ENCODE results near the gene TMEFF2. TPM values are rescaled to one million over a fixed set of nuclear protein-coding genes. Genes with fewer than 3 reads are reported as not detected.

Gene TMEFF2
- total and polyA plus RNA-seq, 2 experiments from 2014 or later, result 1.7 to 2.2 TPM

DNA sequence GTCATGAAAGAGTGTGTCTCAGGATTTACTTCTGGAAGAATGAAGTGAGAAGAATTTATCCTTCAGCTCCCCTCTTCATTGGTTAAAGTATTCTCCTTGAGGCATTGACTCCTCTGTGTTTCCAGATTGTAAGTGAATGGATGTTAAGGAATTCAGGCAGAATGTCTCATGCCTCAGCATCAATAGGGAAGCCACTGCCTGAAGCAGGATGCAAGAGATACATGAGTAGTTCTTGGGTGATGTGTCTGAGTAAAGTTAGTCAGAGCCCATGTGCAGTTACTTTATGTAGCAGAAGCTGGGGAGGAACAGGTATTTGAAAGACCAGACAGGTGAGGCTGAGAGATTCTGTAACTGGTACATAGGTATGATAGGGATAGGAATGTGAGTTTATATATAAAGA, 34.0 kb upstream of the TMEFF2 start:
- TF ChIP-seq JUNB (IDR thresholded peaks at IDR 0.05; ENCODE audit: unreplicated experiment) (no peak), POLR2AphosphoS5 (IDR thresholded peaks at IDR 0.05; ENCODE audit: low read depth) (no peak), NANOG (IDR thresholded peaks at IDR 0.05; ENCODE audit: borderline replicate concordance) (no peak), EZH2 (IDR thresholded peaks at IDR 0.05; ENCODE audit: low read depth, unreplicated experiment) (no peak), CREB1 (CRISPR knock-in tag; IDR thresholded peaks at IDR 0.05; ENCODE audit: low read depth) (no peak)
- H4K20me1 ChIP-seq (replicated peaks; ENCODE audit: insufficient read depth), result no peaks in the 10 kb centered on the region
- no peaks in the 10 kb centered on the region for H3F3A ChIP-seq (replicated peaks; ENCODE audit: low read depth)
- no peaks in the 10 kb centered on the region for H3K27me3 ChIP-seq (ENCODE audit: insufficient read depth)
- ATAC-seq, result no peak
- no peak overlapping the region for H3K4me2 ChIP-seq
- H3K27ac ChIP-seq (ENCODE audit: low read depth), result no peak overlapping the region
- H3K79me2 ChIP-seq (replicated peaks; ENCODE audit: insufficient read depth), result no peaks in the 10 kb centered on the region
- Mint-ChIP-seq H3K4me3 (no peak overlapping the region), H3K4me1 (no peaks in the 10 kb centered on the region), H3K36me3 (ENCODE audit: low read depth) (no peaks in the 10 kb centered on the region), H3K27me3 (ENCODE audit: insufficient read depth, low read depth, poor library complexity) (no peaks in the 10 kb centered on the region), H3K27ac (no peak overlapping the region), H3K9me3 (no peaks in the 10 kb centered on the region)
- peak; percentile 13 for DNase-seq (ENCODE audit: low spot score)
- H3K4me3 ChIP-seq, result no peak overlapping the region
- no peaks in the 10 kb centered on the region for H3K36me3 ChIP-seq (ENCODE audit: insufficient read depth)
- H3K9me2 ChIP-seq (ENCODE audit: insufficient read depth), result no peaks in the 10 kb centered on the region
- peak overlapping the region; percentile 4; the same call in 1 of the 2 replicates for H2AFZ ChIP-seq
- H3K4me1 ChIP-seq (ENCODE audit: insufficient read depth), result no peaks in the 10 kb centered on the region

- no peaks in the 10 kb centered on the region for H3K36me3 Mint-ChIP-seq (ENCODE audit: low read depth)
- no peaks in the 10 kb centered on the region for H3K79me2 ChIP-seq (replicated peaks; ENCODE audit: insufficient read depth)
- no peak overlapping the region for H3K27ac Mint-ChIP-seq
- no peak for DNase-seq (ENCODE audit: low spot score)
- H3K4me1 Mint-ChIP-seq, result no peaks in the 10 kb centered on the region; the same call in 2 of the 3 replicates
- H3K4me2 ChIP-seq, result no peak overlapping the region
- H3K4me1 ChIP-seq (ENCODE audit: insufficient read depth), result no peaks in the 10 kb centered on the region
- H3K27me3 ChIP-seq (ENCODE audit: insufficient read depth), result no peaks in the 10 kb centered on the region
- no peaks in the 10 kb centered on the region for H4K20me1 ChIP-seq (replicated peaks; ENCODE audit: insufficient read depth)
- H3K4me3 Mint-ChIP-seq, result no peak overlapping the region
- no peaks in the 10 kb centered on the region for H3F3A ChIP-seq (replicated peaks; ENCODE audit: low read depth)
- no peak overlapping the region for H2AFZ ChIP-seq
- H3K27me3 Mint-ChIP-seq (ENCODE audit: insufficient read depth, low read depth, poor library complexity), result no peaks in the 10 kb centered on the region
- H3K9me2 ChIP-seq (ENCODE audit: insufficient read depth), result no peaks in the 10 kb centered on the region
- H3K27ac ChIP-seq (ENCODE audit: low read depth), result no peak overlapping the region
- H3K9me3 Mint-ChIP-seq, result no peaks in the 10 kb centered on the region
- TF ChIP-seq ZNF114 (CRISPR knock-in tag; IDR thresholded peaks at IDR 0.05) (no peak), ZNF331 (CRISPR knock-in tag; IDR thresholded peaks at IDR 0.05; ENCODE audit: low read depth) (no peak), NANOG (IDR thresholded peaks at IDR 0.05; ENCODE audit: borderline replicate concordance) (no peak), ETS1 (IDR thresholded peaks at IDR 0.05) (no peak), EZH2 (IDR thresholded peaks at IDR 0.05; ENCODE audit: low read depth, unreplicated experiment) (no peak), EZH2phosphoT487 (IDR thresholded peaks at IDR 0.05; ENCODE audit: unreplicated experiment) (no peak), POLR2AphosphoS5 (IDR thresholded peaks at IDR 0.05; ENCODE audit: low read depth) (no peak), JUNB (IDR thresholded peaks at IDR 0.05; ENCODE audit: unreplicated experiment) (no peak)
- TF ChIP-seq, protein P1, sequence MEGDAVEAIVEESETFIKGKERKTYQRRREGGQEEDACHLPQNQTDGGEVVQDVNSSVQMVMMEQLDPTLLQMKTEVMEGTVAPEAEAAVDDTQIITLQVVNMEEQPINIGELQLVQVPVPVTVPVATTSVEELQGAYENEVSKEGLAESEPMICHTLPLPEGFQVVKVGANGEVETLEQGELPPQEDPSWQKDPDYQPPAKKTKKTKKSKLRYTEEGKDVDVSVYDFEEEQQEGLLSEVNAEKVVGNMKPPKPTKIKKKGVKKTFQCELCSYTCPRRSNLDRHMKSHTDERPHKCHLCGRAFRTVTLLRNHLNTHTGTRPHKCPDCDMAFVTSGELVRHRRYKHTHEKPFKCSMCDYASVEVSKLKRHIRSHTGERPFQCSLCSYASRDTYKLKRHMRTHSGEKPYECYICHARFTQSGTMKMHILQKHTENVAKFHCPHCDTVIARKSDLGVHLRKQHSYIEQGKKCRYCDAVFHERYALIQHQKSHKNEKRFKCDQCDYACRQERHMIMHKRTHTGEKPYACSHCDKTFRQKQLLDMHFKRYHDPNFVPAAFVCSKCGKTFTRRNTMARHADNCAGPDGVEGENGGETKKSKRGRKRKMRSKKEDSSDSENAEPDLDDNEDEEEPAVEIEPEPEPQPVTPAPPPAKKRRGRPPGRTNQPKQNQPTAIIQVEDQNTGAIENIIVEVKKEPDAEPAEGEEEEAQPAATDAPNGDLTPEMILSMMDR (conservative IDR thresholded peaks at IDR 0.05; ENCODE audit: low read depth in 2 of 2), result no peak
- TF ChIP-seq, protein P2, sequence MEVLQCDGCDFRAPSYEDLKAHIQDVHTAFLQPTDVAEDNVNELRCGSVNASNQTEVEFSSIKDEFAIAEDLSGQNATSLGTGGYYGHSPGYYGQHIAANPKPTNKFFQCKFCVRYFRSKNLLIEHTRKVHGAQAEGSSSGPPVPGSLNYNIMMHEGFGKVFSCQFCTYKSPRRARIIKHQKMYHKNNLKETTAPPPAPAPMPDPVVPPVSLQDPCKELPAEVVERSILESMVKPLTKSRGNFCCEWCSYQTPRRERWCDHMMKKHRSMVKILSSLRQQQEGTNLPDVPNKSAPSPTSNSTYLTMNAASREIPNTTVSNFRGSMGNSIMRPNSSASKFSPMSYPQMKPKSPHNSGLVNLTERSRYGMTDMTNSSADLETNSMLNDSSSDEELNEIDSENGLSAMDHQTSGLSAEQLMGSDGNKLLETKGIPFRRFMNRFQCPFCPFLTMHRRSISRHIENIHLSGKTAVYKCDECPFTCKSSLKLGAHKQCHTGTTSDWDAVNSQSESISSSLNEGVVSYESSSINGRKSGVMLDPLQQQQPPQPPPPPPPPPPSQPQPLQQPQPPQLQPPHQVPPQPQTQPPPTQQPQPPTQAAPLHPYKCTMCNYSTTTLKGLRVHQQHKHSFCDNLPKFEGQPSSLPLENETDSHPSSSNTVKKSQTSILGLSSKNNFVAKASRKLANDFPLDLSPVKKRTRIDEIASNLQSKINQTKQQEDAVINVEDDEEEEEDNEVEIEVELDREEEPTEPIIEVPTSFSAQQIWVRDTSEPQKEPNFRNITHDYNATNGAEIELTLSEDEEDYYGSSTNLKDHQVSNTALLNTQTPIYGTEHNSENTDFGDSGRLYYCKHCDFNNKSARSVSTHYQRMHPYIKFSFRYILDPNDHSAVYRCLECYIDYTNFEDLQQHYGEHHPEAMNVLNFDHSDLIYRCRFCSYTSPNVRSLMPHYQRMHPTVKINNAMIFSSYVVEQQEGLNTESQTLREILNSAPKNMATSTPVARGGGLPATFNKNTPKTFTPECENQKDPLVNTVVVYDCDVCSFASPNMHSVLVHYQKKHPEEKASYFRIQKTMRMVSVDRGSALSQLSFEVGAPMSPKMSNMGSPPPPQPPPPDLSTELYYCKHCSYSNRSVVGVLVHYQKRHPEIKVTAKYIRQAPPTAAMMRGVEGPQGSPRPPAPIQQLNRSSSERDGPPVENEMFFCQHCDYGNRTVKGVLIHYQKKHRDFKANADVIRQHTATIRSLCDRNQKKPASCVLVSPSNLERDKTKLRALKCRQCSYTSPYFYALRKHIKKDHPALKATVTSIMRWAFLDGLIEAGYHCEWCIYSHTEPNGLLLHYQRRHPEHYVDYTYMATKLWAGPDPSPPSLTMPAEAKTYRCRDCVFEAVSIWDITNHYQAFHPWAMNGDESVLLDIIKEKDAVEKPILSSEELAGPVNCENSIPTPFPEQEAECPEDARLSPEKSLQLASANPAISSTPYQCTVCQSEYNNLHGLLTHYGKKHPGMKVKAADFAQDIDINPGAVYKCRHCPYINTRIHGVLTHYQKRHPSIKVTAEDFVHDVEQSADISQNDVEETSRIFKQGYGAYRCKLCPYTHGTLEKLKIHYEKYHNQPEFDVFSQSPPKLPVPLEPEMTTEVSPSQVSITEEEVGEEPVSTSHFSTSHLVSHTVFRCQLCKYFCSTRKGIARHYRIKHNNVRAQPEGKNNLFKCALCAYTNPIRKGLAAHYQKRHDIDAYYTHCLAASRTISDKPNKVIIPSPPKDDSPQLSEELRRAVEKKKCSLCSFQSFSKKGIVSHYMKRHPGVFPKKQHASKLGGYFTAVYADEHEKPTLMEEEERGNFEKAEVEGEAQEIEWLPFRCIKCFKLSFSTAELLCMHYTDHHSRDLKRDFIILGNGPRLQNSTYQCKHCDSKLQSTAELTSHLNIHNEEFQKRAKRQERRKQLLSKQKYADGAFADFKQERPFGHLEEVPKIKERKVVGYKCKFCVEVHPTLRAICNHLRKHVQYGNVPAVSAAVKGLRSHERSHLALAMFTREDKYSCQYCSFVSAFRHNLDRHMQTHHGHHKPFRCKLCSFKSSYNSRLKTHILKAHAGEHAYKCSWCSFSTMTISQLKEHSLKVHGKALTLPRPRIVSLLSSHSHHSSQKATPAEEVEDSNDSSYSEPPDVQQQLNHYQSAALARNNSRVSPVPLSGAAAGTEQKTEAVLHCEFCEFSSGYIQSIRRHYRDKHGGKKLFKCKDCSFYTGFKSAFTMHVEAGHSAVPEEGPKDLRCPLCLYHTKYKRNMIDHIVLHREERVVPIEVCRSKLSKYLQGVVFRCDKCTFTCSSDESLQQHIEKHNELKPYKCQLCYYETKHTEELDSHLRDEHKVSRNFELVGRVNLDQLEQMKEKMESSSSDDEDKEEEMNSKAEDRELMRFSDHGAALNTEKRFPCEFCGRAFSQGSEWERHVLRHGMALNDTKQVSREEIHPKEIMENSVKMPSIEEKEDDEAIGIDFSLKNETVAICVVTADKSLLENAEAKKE (CRISPR knock-in tag; IDR thresholded peaks at IDR 0.05), result no peak
- no peak for ATAC-seq
- H3K36me3 ChIP-seq (ENCODE audit: insufficient read depth), result no peaks in the 10 kb centered on the region
- no peak overlapping the region for H3K4me3 ChIP-seq
These were observed 24.2 kb upstream of the TMEFF2 start for GRCh38 chr2:192218970-192219369.
